GM23338 (cell line): Measurements from ENCODE around the gene ZFYVE16. TPM values are rescaled to one million over a fixed set of nuclear protein-coding genes. Genes with fewer than 3 reads are reported as not detected.

Source experiments
- ATAC-seq: fragments of 200-7000 bp; cut with Tn5 transposase; 3 replicates; pipeline ENCODE4 v1.9.1; 2020
- DNase-seq: peaks from one replicate; pipeline ENCODE4 v3.0.0-alpha.2; 2015; ENCODE audit warnings: low spot score
- H2AFZ ChIP-seq: fragments of 200-600 bp; sonication (generic); 2 replicates; pipeline ENCODE4 v1.8.0; 2016; ENCODE audit warnings: antibody characterized with exemption, mild to moderate bottlenecking, moderate library complexity
- H3F3A ChIP-seq: fragments of 200-600 bp; sonication (generic); replicated peaks from 2 replicates; pipeline ENCODE4 v1.8.0; 2017; ENCODE audit warnings: antibody characterized with exemption, mixed run types, low read depth
- H3K27ac ChIP-seq: fragments of 200-600 bp; sonication (generic); 2 replicates; pipeline ENCODE4 v1.6.1; 2016; ENCODE audit warnings: low read depth
- H3K27me3 ChIP-seq: fragments of 200-600 bp; sonication (generic); 2 replicates; pipeline ENCODE4 v1.8.0; 2016; ENCODE audit warnings: mild to moderate bottlenecking, mixed run types, moderate library complexity; ENCODE audit not compliant: insufficient read depth
- H3K36me3 ChIP-seq: fragments of 200-600 bp; sonication (generic); 2 replicates; pipeline ENCODE4 v1.8.0; 2016; ENCODE audit warnings: mild to moderate bottlenecking; ENCODE audit not compliant: insufficient read depth
- H3K4me1 ChIP-seq: fragments of 200-600 bp; sonication (generic); 2 replicates; pipeline ENCODE4 v1.8.0; 2016; ENCODE audit warnings: mild to moderate bottlenecking, moderate library complexity; ENCODE audit not compliant: insufficient read depth
- H3K4me2 ChIP-seq: fragments of 200-600 bp; sonication (generic); 2 replicates; pipeline ENCODE4 v1.7.1; 2017; ENCODE audit warnings: mixed run types
- H3K4me3 ChIP-seq: fragments of 200-600 bp; sonication (generic); 2 replicates; pipeline ENCODE4 v1.6.1; 2016; ENCODE audit warnings: mixed run types
- H3K79me2 ChIP-seq: fragments of 200-600 bp; sonication (generic); replicated peaks from 2 replicates; pipeline ENCODE4 v1.8.0; 2017; ENCODE audit warnings: mild to moderate bottlenecking; ENCODE audit not compliant: insufficient read depth
- H3K9me2 ChIP-seq: fragments of 200-600 bp; sonication (generic); 2 replicates; pipeline ENCODE4 v1.8.0; 2017; ENCODE audit not compliant: insufficient read depth
- H4K20me1 ChIP-seq: fragments of 200-600 bp; sonication (generic); replicated peaks from 2 replicates; pipeline ENCODE4 v1.8.0; 2017; ENCODE audit warnings: mild to moderate bottlenecking; ENCODE audit not compliant: insufficient read depth
- H3K27ac Mint-ChIP-seq: 2 replicates; pipeline ENCODE4 v1.8.0; 2020; ENCODE audit warnings: inconsistent platforms, mild to moderate bottlenecking, moderate library complexity, mixed read lengths
- H3K27me3 Mint-ChIP-seq: 3 replicates; pipeline ENCODE4 v1.8.0; 2022; ENCODE audit warnings: low read depth, mild to moderate bottlenecking, moderate library complexity, mixed read lengths, inconsistent platforms; ENCODE audit not compliant: insufficient read depth, poor library complexity
- H3K36me3 Mint-ChIP-seq: 3 replicates; pipeline ENCODE4 v1.8.0; 2021; ENCODE audit warnings: low read depth, mild to moderate bottlenecking, inconsistent platforms, moderate library complexity, mixed read lengths
- H3K4me1 Mint-ChIP-seq: 3 replicates; pipeline ENCODE4 v1.8.0; 2020; ENCODE audit warnings: mild to moderate bottlenecking, inconsistent platforms, mixed read lengths
- H3K4me3 Mint-ChIP-seq: 3 replicates; pipeline ENCODE4 v1.8.0; 2021; ENCODE audit warnings: moderate library complexity, mild to moderate bottlenecking, inconsistent platforms, mixed read lengths
- H3K9me3 Mint-ChIP-seq: 3 replicates; pipeline ENCODE4 v1.8.0; 2020; ENCODE audit warnings: moderate library complexity, mild to moderate bottlenecking, inconsistent platforms, mixed read lengths
- EZH2phosphoT487 ChIP-seq: fragments of 200-600 bp; sonication (generic); IDR thresholded peaks from one replicate; pipeline ENCODE4 v1.8.1; 2018; ENCODE audit warnings: antibody characterized with exemption; ENCODE audit not compliant: unreplicated experiment
- JUNB ChIP-seq: IDR thresholded peaks from one replicate; pipeline ENCODE4 v1.6.1; 2016; ENCODE audit warnings: antibody characterized with exemption; ENCODE audit not compliant: unreplicated experiment
- NANOG ChIP-seq: IDR thresholded peaks from 2 replicates; pipeline ENCODE4 v1.6.1; 2016; ENCODE audit warnings: antibody characterized with exemption, borderline replicate concordance
- ZNF331 ChIP-seq: fragments of 250-450 bp; sonication (Bioruptor Pico); IDR thresholded peaks from 2 replicates; pipeline ENCODE4 v1.5.0; 2020; ENCODE audit warnings: low read depth, mild to moderate bottlenecking, moderate library complexity
- polyA plus RNA-seq: library from polyadenylated mRNA; unstranded; fragments of >200 nt; fragmentation: Nextera tagmentation; extraction: Ambion mirVana; gene quantifications from 2 replicates; pipeline ENCODE4 v1.2.1, GENCODE V29; 2016
- total RNA-seq: library from RNA; depleted of rRNA; stranded (reverse); fragments of >200 nt; shearing (Covaris generic); gene quantifications from 2 replicates; pipeline ENCODE4 v1.2.3, GENCODE V29; 2014
- TF ChIP-seq, protein P1 (sequence below): fragments of 250-450 bp; sonication (Bioruptor Pico); IDR thresholded peaks from 2 replicates; pipeline ENCODE4 v1.5.0; 2020; ENCODE audit warnings: mild to moderate bottlenecking, moderate library complexity
- TF ChIP-seq, protein P2 (sequence below), 2 experiments: fragments of 200-600 bp in 1 of 2; sonication (generic) in 1 of 2; conservative IDR thresholded peaks; 2 replicates each; pipeline versions ENCODE4 v1.5.1 to v1.6.1; 2016 to 2017; ENCODE audit warnings: antibody characterized with exemption in 2 of 2, low read depth in 2 of 2, mild to moderate bottlenecking in 2 of 2, moderate library complexity in 1 of 2

Gene ZFYVE16
- total and polyA plus RNA-seq, 2 experiments from 2014 or later: 24.2 to 26.6 TPM

DNA sequence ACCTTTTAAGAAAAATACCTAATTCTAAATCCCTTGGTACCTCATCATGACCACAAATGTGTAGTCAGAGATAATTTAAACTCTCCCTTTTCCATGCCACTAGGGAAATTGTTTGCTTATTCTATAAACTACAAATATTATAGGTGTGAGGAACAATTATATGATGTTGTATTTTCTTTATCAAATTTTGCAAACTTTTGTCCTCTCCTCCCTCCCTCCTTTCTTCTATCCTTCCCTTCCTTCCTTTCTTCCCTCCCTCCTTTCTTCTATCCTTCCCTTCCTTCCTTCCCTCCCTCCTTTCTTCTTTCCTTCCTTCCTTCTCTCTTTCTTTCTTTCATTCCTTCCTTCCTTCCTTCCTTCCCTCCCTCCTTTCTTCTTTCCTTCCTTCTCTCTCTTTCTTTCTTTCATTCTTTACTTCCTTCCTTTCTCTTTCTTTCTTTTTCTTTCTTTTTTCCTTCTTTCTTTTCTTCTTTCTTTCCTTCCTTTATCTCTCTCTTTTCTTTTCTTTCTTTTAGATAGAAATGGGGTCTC is 46.9 kb upstream of the ZFYVE16 start:
- no peak overlapping the region for H3K4me3 Mint-ChIP-seq
- no peaks in the 10 kb centered on the region for H3K4me1 Mint-ChIP-seq
- TF ChIP-seq NANOG: no peak
- TF ChIP-seq EZH2phosphoT487: no peak
- TF ChIP-seq JUNB: no peak
- TF ChIP-seq ZNF331: no peak
- TF ChIP-seq, protein P1, sequence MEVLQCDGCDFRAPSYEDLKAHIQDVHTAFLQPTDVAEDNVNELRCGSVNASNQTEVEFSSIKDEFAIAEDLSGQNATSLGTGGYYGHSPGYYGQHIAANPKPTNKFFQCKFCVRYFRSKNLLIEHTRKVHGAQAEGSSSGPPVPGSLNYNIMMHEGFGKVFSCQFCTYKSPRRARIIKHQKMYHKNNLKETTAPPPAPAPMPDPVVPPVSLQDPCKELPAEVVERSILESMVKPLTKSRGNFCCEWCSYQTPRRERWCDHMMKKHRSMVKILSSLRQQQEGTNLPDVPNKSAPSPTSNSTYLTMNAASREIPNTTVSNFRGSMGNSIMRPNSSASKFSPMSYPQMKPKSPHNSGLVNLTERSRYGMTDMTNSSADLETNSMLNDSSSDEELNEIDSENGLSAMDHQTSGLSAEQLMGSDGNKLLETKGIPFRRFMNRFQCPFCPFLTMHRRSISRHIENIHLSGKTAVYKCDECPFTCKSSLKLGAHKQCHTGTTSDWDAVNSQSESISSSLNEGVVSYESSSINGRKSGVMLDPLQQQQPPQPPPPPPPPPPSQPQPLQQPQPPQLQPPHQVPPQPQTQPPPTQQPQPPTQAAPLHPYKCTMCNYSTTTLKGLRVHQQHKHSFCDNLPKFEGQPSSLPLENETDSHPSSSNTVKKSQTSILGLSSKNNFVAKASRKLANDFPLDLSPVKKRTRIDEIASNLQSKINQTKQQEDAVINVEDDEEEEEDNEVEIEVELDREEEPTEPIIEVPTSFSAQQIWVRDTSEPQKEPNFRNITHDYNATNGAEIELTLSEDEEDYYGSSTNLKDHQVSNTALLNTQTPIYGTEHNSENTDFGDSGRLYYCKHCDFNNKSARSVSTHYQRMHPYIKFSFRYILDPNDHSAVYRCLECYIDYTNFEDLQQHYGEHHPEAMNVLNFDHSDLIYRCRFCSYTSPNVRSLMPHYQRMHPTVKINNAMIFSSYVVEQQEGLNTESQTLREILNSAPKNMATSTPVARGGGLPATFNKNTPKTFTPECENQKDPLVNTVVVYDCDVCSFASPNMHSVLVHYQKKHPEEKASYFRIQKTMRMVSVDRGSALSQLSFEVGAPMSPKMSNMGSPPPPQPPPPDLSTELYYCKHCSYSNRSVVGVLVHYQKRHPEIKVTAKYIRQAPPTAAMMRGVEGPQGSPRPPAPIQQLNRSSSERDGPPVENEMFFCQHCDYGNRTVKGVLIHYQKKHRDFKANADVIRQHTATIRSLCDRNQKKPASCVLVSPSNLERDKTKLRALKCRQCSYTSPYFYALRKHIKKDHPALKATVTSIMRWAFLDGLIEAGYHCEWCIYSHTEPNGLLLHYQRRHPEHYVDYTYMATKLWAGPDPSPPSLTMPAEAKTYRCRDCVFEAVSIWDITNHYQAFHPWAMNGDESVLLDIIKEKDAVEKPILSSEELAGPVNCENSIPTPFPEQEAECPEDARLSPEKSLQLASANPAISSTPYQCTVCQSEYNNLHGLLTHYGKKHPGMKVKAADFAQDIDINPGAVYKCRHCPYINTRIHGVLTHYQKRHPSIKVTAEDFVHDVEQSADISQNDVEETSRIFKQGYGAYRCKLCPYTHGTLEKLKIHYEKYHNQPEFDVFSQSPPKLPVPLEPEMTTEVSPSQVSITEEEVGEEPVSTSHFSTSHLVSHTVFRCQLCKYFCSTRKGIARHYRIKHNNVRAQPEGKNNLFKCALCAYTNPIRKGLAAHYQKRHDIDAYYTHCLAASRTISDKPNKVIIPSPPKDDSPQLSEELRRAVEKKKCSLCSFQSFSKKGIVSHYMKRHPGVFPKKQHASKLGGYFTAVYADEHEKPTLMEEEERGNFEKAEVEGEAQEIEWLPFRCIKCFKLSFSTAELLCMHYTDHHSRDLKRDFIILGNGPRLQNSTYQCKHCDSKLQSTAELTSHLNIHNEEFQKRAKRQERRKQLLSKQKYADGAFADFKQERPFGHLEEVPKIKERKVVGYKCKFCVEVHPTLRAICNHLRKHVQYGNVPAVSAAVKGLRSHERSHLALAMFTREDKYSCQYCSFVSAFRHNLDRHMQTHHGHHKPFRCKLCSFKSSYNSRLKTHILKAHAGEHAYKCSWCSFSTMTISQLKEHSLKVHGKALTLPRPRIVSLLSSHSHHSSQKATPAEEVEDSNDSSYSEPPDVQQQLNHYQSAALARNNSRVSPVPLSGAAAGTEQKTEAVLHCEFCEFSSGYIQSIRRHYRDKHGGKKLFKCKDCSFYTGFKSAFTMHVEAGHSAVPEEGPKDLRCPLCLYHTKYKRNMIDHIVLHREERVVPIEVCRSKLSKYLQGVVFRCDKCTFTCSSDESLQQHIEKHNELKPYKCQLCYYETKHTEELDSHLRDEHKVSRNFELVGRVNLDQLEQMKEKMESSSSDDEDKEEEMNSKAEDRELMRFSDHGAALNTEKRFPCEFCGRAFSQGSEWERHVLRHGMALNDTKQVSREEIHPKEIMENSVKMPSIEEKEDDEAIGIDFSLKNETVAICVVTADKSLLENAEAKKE (CRISPR knock-in tag): no peak
- TF ChIP-seq, protein P2, sequence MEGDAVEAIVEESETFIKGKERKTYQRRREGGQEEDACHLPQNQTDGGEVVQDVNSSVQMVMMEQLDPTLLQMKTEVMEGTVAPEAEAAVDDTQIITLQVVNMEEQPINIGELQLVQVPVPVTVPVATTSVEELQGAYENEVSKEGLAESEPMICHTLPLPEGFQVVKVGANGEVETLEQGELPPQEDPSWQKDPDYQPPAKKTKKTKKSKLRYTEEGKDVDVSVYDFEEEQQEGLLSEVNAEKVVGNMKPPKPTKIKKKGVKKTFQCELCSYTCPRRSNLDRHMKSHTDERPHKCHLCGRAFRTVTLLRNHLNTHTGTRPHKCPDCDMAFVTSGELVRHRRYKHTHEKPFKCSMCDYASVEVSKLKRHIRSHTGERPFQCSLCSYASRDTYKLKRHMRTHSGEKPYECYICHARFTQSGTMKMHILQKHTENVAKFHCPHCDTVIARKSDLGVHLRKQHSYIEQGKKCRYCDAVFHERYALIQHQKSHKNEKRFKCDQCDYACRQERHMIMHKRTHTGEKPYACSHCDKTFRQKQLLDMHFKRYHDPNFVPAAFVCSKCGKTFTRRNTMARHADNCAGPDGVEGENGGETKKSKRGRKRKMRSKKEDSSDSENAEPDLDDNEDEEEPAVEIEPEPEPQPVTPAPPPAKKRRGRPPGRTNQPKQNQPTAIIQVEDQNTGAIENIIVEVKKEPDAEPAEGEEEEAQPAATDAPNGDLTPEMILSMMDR (conservative IDR thresholded peaks at IDR 0.05; ENCODE audit: low read depth in 2 of 2): no peak
- H3K27me3 ChIP-seq: no peaks in the 10 kb centered on the region
- no peaks in the 10 kb centered on the region for H3K9me3 Mint-ChIP-seq
- no peak overlapping the region for H3K27ac ChIP-seq
- H3K4me2 ChIP-seq: no peak overlapping the region
- H3K36me3 ChIP-seq: no peaks in the 10 kb centered on the region
- ATAC-seq (no peak), DNase-seq (no peak)
- H3K4me3 ChIP-seq: no peak overlapping the region
- no peaks in the 10 kb centered on the region for H3K27me3 Mint-ChIP-seq
- no peaks in the 10 kb centered on the region for H3K36me3 Mint-ChIP-seq
- H3K9me2 ChIP-seq: no peaks in the 10 kb centered on the region; the same call in 1 of the 2 replicates
- H4K20me1 ChIP-seq: no peaks in the 10 kb centered on the region
- H3K4me1 ChIP-seq: no peaks in the 10 kb centered on the region
- H3F3A ChIP-seq: no peaks in the 10 kb centered on the region
- no peaks in the 10 kb centered on the region for H3K79me2 ChIP-seq
- H2AFZ ChIP-seq: no peak overlapping the region
- H3K27ac Mint-ChIP-seq: no peak overlapping the region
